ENCODE measurements around the gene KIF6.
"Not testable (repeated sequence)": the region's sequence is repeated elsewhere in the genome, so short reads cannot be mapped to it uniquely, and the experiment has no call there.

GRCh38 chr6:39479819-39480218 is 245.4 kb downstream of the KIF6 start:
- not testable (repeated sequence) for TF ChIP-seq EZH2 (IDR thresholded peaks at IDR 0.05; ENCODE audit: borderline replicate concordance, low read depth, low read length, poor library complexity, severe bottlenecking); CTCF (conservative IDR thresholded peaks at IDR 0.05; ENCODE audit: low read depth, low read length)
